ENCODE results near the gene DCD. TPM values are rescaled to one million over a fixed set of nuclear protein-coding genes. Genes with fewer than 3 reads are reported as not detected.

The DCD gene
- total and polyA plus RNA-seq, 2 donors (not counting 3 experiments of a cell fraction or from before 2014, with no cell fraction given): not detected

DNA sequence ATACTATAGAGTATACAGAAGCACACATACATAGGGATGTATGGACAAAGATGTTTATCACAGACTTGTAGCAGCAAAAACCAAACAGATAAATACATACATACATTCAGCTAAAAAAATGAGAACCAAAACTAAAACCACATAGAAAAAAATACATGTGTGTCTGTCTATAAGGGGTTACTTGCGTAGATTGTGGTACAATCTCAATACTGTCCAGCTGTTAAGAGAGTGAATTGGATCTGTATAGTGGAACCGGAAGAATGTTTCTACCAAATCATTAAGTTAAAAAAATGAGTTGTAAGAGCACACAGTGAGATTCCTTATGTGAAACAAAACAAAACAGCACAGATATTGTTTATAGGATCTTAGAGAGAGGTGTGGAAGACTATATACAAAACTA lies 44.2 kb upstream of the DCD start:
- TF ChIP-seq, protein P1, sequence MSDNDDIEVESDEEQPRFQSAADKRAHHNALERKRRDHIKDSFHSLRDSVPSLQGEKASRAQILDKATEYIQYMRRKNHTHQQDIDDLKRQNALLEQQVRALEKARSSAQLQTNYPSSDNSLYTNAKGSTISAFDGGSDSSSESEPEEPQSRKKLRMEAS (IDR thresholded peaks at IDR 0.05; ENCODE audit: insufficient read depth, insufficient read length): no peak
- TF ChIP-seq GATA2 (IDR thresholded peaks at IDR 0.05; ENCODE audit: insufficient read depth, insufficient read length, low read depth, low read length): no peak
- TF ChIP-seq POLR2AphosphoS5 (IDR thresholded peaks at IDR 0.05; ENCODE audit: insufficient read depth, low read depth, low read length): no peak
- TF ChIP-seq POLR2A (IDR thresholded peaks at IDR 0.05; ENCODE audit: low read depth, low read length): no peak
- no peak for TF ChIP-seq JUN (IDR thresholded peaks at IDR 0.05; ENCODE audit: borderline replicate concordance, insufficient read depth, insufficient read length, low read depth)
- POLR2A ChIA-PET: no interaction called here
- no peaks in the 10 kb centered on the region for H3K79me2 ChIP-seq (ENCODE audit: control insufficient read depth, insufficient read depth, low read length)
- no peak overlapping the region for H3K4me3 ChIP-seq (replicated peaks in 1 of 3; ENCODE audit: insufficient read depth in 1 of 3, low read depth in 1 of 3, low read length in 3 of 3)
- H3K36me3 ChIP-seq (ENCODE audit: control insufficient read depth in 2 of 2, extremely low read depth in 1 of 2, insufficient read depth in 2 of 2, low read length in 2 of 2): no peaks in the 10 kb centered on the region
- DNase-seq (ENCODE audit: low read depth, low spot score) (no peak), FAIRE-seq (no peak)
- H4K20me1 ChIP-seq (replicated peaks; ENCODE audit: control insufficient read depth, extremely low read depth, insufficient read depth, low read length): no peaks in the 10 kb centered on the region
- no peaks in the 10 kb centered on the region for H3K4me1 ChIP-seq (ENCODE audit: control insufficient read depth, extremely low read depth, insufficient read depth, low read length)
- no peak overlapping the region for H3K4me2 ChIP-seq (ENCODE audit: insufficient read depth, low read length)
- CTCF ChIA-PET: interaction anchor here (0.9 to 1.7 kb wide), 3 partner anchors 9 to 19 kb away, joined by 3 to 5 read pairs (median 4); no protein-coding TSS in a partner anchor
- no peak overlapping the region for H3K9ac ChIP-seq (replicated peaks; ENCODE audit: extremely low read depth, insufficient read depth, low read length)
- intact Hi-C loops (cut with micrococcal nuclease) (no loop called here), dilution Hi-C loops (cut with MboI; ENCODE audit: extremely low pct_ligation_motif_present, low sequenced_read_pairs) (no loop called here)
- no peaks in the 10 kb centered on the region for H3K9me1 ChIP-seq (replicated peaks; ENCODE audit: control insufficient read depth, extremely low read depth, insufficient read depth, low read length)
- H3K9me3 ChIP-seq (replicated peaks; ENCODE audit: control insufficient read depth, insufficient read depth, low read length): no peaks in the 10 kb centered on the region
- H2AFZ ChIP-seq (ENCODE audit: low read depth, low read length): no peak overlapping the region
- BruUV-seq (replicated peaks): no TSS peak
- H3K27ac ChIP-seq (ENCODE audit: insufficient read depth, low read depth, low read length): no peak overlapping the region
- peaks cover 0 to 11% of the 10 kb centered on the region in 2 experiments for H3K27me3 ChIP-seq (ENCODE audit: control insufficient read depth in 2 of 2, insufficient read depth in 2 of 2, low read length in 2 of 2)

DNA sequence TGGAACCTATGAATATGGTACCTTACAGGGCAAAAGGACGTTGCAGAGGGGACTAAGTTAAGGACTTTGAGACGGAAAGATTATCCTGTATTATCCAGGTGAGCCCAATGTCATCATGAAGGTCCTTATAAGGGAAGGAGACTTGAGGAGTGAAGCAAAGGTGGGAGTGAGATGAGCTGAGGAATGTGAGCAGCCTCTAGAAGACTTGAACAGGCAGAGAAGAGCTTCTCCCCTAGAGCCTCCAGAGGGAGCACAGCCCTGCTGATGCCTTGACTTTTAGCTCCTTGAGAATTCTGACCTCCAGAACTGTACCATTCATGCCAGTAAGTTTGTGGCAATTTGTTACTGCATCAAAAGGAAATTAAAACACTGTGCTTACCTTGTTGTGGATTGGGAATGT lies 41.8 kb upstream of the DCD start:
- TF ChIP-seq POLR2AphosphoS5 (IDR thresholded peaks at IDR 0.05; ENCODE audit: insufficient read depth, low read depth, low read length): no peak
- TF ChIP-seq, protein P2, sequence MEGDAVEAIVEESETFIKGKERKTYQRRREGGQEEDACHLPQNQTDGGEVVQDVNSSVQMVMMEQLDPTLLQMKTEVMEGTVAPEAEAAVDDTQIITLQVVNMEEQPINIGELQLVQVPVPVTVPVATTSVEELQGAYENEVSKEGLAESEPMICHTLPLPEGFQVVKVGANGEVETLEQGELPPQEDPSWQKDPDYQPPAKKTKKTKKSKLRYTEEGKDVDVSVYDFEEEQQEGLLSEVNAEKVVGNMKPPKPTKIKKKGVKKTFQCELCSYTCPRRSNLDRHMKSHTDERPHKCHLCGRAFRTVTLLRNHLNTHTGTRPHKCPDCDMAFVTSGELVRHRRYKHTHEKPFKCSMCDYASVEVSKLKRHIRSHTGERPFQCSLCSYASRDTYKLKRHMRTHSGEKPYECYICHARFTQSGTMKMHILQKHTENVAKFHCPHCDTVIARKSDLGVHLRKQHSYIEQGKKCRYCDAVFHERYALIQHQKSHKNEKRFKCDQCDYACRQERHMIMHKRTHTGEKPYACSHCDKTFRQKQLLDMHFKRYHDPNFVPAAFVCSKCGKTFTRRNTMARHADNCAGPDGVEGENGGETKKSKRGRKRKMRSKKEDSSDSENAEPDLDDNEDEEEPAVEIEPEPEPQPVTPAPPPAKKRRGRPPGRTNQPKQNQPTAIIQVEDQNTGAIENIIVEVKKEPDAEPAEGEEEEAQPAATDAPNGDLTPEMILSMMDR (IDR thresholded peaks at IDR 0.05; ENCODE audit: extremely low read depth in 1 of 2, insufficient read depth in 1 of 2, low read depth in 1 of 2, low read length in 2 of 2): no peak
- no peak for TF ChIP-seq POLR2A (IDR thresholded peaks at IDR 0.05; ENCODE audit: low read depth, low read length)
- no peak for TF ChIP-seq FOS (IDR thresholded peaks at IDR 0.05; ENCODE audit: borderline replicate concordance, insufficient read depth, low read length)
- no peak for TF ChIP-seq MYC (IDR thresholded peaks at IDR 0.05; ENCODE audit: low read depth, low read length)
- Histone ChIP-seq H3K4me3 (replicated peaks in 1 of 3; ENCODE audit: insufficient read depth in 1 of 3, low read depth in 1 of 3, low read length in 3 of 3) (no peak overlapping the region), H3K4me2 (ENCODE audit: insufficient read depth, low read length) (no peak overlapping the region), H3K4me1 (ENCODE audit: control insufficient read depth, extremely low read depth, insufficient read depth, low read length) (no peaks in the 10 kb centered on the region), H3K27ac (ENCODE audit: insufficient read depth, low read depth, low read length) (no peak overlapping the region), H3K9me1 (replicated peaks; ENCODE audit: control insufficient read depth, extremely low read depth, insufficient read depth, low read length) (no peaks in the 10 kb centered on the region), H4K20me1 (replicated peaks; ENCODE audit: control insufficient read depth, extremely low read depth, insufficient read depth, low read length) (no peaks in the 10 kb centered on the region), H2AFZ (ENCODE audit: low read depth, low read length) (no peak overlapping the region), H3K79me2 (ENCODE audit: control insufficient read depth, insufficient read depth, low read length) (no peaks in the 10 kb centered on the region), H3K9me3 (replicated peaks; ENCODE audit: control insufficient read depth, insufficient read depth, low read length) (no peaks in the 10 kb centered on the region), H3K9ac (replicated peaks; ENCODE audit: extremely low read depth, insufficient read depth, low read length) (no peak overlapping the region), H3K27me3 (ENCODE audit: control insufficient read depth in 2 of 2, insufficient read depth in 2 of 2, low read length in 2 of 2) (peaks cover 0 to 6% of the 10 kb centered on the region in 2 experiments), H3K36me3 (ENCODE audit: control insufficient read depth in 2 of 2, extremely low read depth in 1 of 2, insufficient read depth in 2 of 2, low read length in 2 of 2) (no peaks in the 10 kb centered on the region)
- intact Hi-C loops (cut with micrococcal nuclease): no loop called here
- ChIA-PET POLR2A (no interaction called here), CTCF (interaction anchor here (1.0 to 1.9 kb wide), 3 partner anchors 10 to 268 kb away, joined by 3 to 9 read pairs (median 7); no protein-coding TSS in a partner anchor)
- no TSS peak for BruUV-seq (replicated peaks)
- no peak for DNase-seq (ENCODE audit: low read depth, low spot score)
- FAIRE-seq: no peak
- dilution Hi-C loops (cut with MboI; ENCODE audit: extremely low pct_ligation_motif_present, low sequenced_read_pairs): no loop called here

Measured in endothelial cell of umbilical vein (primary cell).